ENCODE measurements around the gene PLSCR4. TPM values are rescaled to one million over a fixed set of nuclear protein-coding genes. Genes with fewer than 3 reads are reported as not detected.

Gene PLSCR4
- total and polyA plus RNA-seq, 4 donors: 33.1 to 135 (median 67.8) TPM

GRCh38 chr3:146148468-146148931, 102.4 kb downstream of the PLSCR4 start:
- peaks cover 1 to 8% of the 10 kb centered on the region in 2 donors for H3K4me1 ChIP-seq (ENCODE audit: control insufficient read depth in 1 of 2, insufficient read depth in 2 of 2, low read length in 2 of 2)
- intact Hi-C loops (cut with DNase I): no loop called here
- no peak overlapping the region for H3K4me3 ChIP-seq (ENCODE audit: low read length in 2 of 2)
- ATAC-seq (ENCODE audit: low FRiP score): no peak
- H3K27me3 ChIP-seq (ENCODE audit: control insufficient read depth in 1 of 2, insufficient read depth in 2 of 2, low read length in 1 of 2): no peaks in the 10 kb centered on the region
- no peaks in the 10 kb centered on the region for H3K36me3 ChIP-seq (ENCODE audit: control insufficient read depth in 1 of 2, insufficient read depth in 2 of 2, low read length in 1 of 2)
- H3K27ac ChIP-seq (ENCODE audit: low read depth in 1 of 2, low read length in 2 of 2): no peak overlapping the region
- DNase-seq: no peak
- 55 to 56% methylated on average over 1 of the region's 1 CpG for WGBS, 2 donors
- H3K9me3 ChIP-seq (ENCODE audit: control insufficient read depth, low read length): no peaks in the 10 kb centered on the region

GRCh38 chr3:146145642-146146041, 105.3 kb downstream of the PLSCR4 start:
- peaks cover 3 to 11% of the 10 kb centered on the region in 2 donors for H3K4me1 ChIP-seq (ENCODE audit: control insufficient read depth in 1 of 2, insufficient read depth in 2 of 2, low read length in 2 of 2)
- intact Hi-C loops (cut with DNase I): no loop called here
- no peak overlapping the region for H3K27ac ChIP-seq (ENCODE audit: low read depth in 1 of 2, low read length in 2 of 2)
- DNase-seq: no peak
- H3K27me3 ChIP-seq (ENCODE audit: control insufficient read depth in 1 of 2, insufficient read depth in 2 of 2, low read length in 1 of 2): no peaks in the 10 kb centered on the region
- H3K4me3 ChIP-seq (ENCODE audit: low read length in 2 of 2): no peak overlapping the region
- H3K9me3 ChIP-seq (ENCODE audit: control insufficient read depth, low read length): no peaks in the 10 kb centered on the region
- no peaks in the 10 kb centered on the region for H3K36me3 ChIP-seq (ENCODE audit: control insufficient read depth in 1 of 2, insufficient read depth in 2 of 2, low read length in 1 of 2)
- 88 to 95% methylated on average over 1 of the region's 1 CpG for WGBS, 2 donors
- no peak for ATAC-seq (ENCODE audit: low FRiP score)

- Histone ChIP-seq H3K36me3 (ENCODE audit: control insufficient read depth in 1 of 2, insufficient read depth in 2 of 2, low read length in 1 of 2) (no peaks in the 10 kb centered on the region), H3K27ac (ENCODE audit: low read depth in 1 of 2, low read length in 2 of 2) (peak overlapping the region in 1 of 2 donors; percentile 57), H3K4me3 (ENCODE audit: low read length in 2 of 2) (no peak overlapping the region), H3K9me3 (ENCODE audit: control insufficient read depth, low read length) (no peaks in the 10 kb centered on the region), H3K27me3 (ENCODE audit: control insufficient read depth in 1 of 2, insufficient read depth in 2 of 2, low read length in 1 of 2) (no peaks in the 10 kb centered on the region), H3K4me1 (ENCODE audit: control insufficient read depth in 1 of 2, insufficient read depth in 2 of 2, low read length in 2 of 2) (peaks cover 7 to 12% of the 10 kb centered on the region in 2 donors)
- DNase-seq (no peak), ATAC-seq (ENCODE audit: low FRiP score) (peak; percentile 71)
- intact Hi-C loops (cut with DNase I): no loop called here
- WGBS, 2 donors: 3 to 5% methylated on average over 3 of the region's 3 CpGs
Observed at GRCh38 chr3:146142757-146143156, 108.1 kb downstream of the PLSCR4 start.

Other genes with a start within 250 kb of the PLSCR4 start
- gene PLOD2, start 89.9 kb downstream of the PLSCR4 start, total RNA-seq: 100 to 1,000 TPM; 109 to 147 TPM
- 10 to 100 TPM; 15.4 to 30.8 TPM for gene PLOD2, start 89.9 kb downstream of the PLSCR4 start, polyA plus RNA-seq
- gene PLSCR2, start 218.5 kb upstream of the PLSCR4 start, total RNA-seq: 1 to 10 TPM; 1.0 to 1.4 TPM
- not detected for gene PLSCR2, start 218.5 kb upstream of the PLSCR4 start, polyA plus RNA-seq

Measured in aorta (tissue), 5 donors.